Eye (tissue), 1 donor: ENCODE data around the gene AHI1.

Source experiments
- DNase-seq: peaks from one replicate; pipeline ENCODE4 v3.0.0-alpha.2; 2015

Gene AHI1

GRCh38 chr6:135449246-135449645 lies 48.3 kb downstream of the AHI1 start:
- no peak for DNase-seq

GRCh38 chr6:135440087-135440792 lies 57.3 kb downstream of the AHI1 start:
- no peak for DNase-seq

GRCh38 chr6:135439549-135439948 lies 58.0 kb downstream of the AHI1 start:
- DNase-seq: no peak

- peak; percentile 24 for DNase-seq
Measured at GRCh38 chr6:135438907-135439535, 58.5 kb downstream of the AHI1 start.

- no peak for DNase-seq
Measured at GRCh38 chr6:135434991-135435390, 62.5 kb downstream of the AHI1 start.

- DNase-seq: no peak
Measured at GRCh38 chr6:135434095-135434494, 63.4 kb downstream of the AHI1 start.

GRCh38 chr6:135428078-135428477 lies 69.5 kb downstream of the AHI1 start:
- no peak for DNase-seq

- no peak for DNase-seq
Measured at GRCh38 chr6:135426833-135427232, 70.7 kb downstream of the AHI1 start.

- DNase-seq: no peak
Measured at GRCh38 chr6:135424385-135424784, 73.2 kb downstream of the AHI1 start.

GRCh38 chr6:135423649-135424128 lies 73.9 kb downstream of the AHI1 start:
- peak; percentile 64 for DNase-seq

GRCh38 chr6:135419162-135419561 lies 78.4 kb downstream of the AHI1 start:
- DNase-seq: no peak

- DNase-seq: no peak
Measured at GRCh38 chr6:135418040-135418760, 79.3 kb downstream of the AHI1 start.

- DNase-seq: no peak
Measured at GRCh38 chr6:135412761-135413160, 84.8 kb downstream of the AHI1 start.

- no peak for DNase-seq
Measured at GRCh38 chr6:135411849-135412248, 85.7 kb downstream of the AHI1 start.

- DNase-seq: no peak
Measured at GRCh38 chr6:135411339-135411738, 86.2 kb downstream of the AHI1 start.

GRCh38 chr6:135410856-135411255 lies 86.7 kb downstream of the AHI1 start:
- no peak for DNase-seq

GRCh38 chr6:135403584-135403983 lies 94.0 kb downstream of the AHI1 start:
- no peak for DNase-seq

- no peak for DNase-seq
Measured at GRCh38 chr6:135402311-135402710, 95.2 kb downstream of the AHI1 start.

GRCh38 chr6:135397172-135397952 lies 100.2 kb downstream of the AHI1 start:
- no peak for DNase-seq

- DNase-seq: no peak
Measured at GRCh38 chr6:135395136-135395535, 102.4 kb downstream of the AHI1 start.

- DNase-seq: no peak
Measured at GRCh38 chr6:135393289-135393688, 104.3 kb downstream of the AHI1 start.

GRCh38 chr6:135390458-135390857 lies 107.1 kb downstream of the AHI1 start:
- DNase-seq: no peak

GRCh38 chr6:135385299-135385698 lies 112.2 kb downstream of the AHI1 start:
- no peak for DNase-seq
